ENCODE measurements around the gene AMELX. TPM values are rescaled to one million over a fixed set of nuclear protein-coding genes. Genes with fewer than 3 reads are reported as not detected.

Gene AMELX
- total and polyA plus RNA-seq, 2 donors from 2014 or later, result not detected

- no peak for FAIRE-seq
Measured at GRCh38 chrX:11264925-11265324, 28.3 kb upstream of the AMELX start.

GRCh38 chrX:11265352-11265751 is 27.9 kb upstream of the AMELX start:
- Histone ChIP-seq H3K9me3 (ENCODE audit: control insufficient read depth in 2 of 3, insufficient read depth in 1 of 3, low read length in 3 of 3) (no peaks in the 10 kb centered on the region), H3K27ac (ENCODE audit: low read depth in 2 of 2, low read length in 2 of 2) (no peak overlapping the region), H3K27me3 (ENCODE audit: control insufficient read depth, insufficient read depth, low read length) (no peaks in the 10 kb centered on the region), H3K36me3 (ENCODE audit: control insufficient read depth in 2 of 3, insufficient read depth in 3 of 3, low read length in 3 of 3) (no peaks in the 10 kb centered on the region), H3K4me3 (ENCODE audit: low read length in 3 of 3) (no peak overlapping the region), H3K9ac (ENCODE audit: low read length in 3 of 3) (no peak overlapping the region), H3K4me1 (ENCODE audit: control insufficient read depth in 2 of 3, insufficient read depth in 2 of 3, low read depth in 1 of 3, low read length in 3 of 3) (no peaks in the 10 kb centered on the region)
- DNase-seq (no peak), FAIRE-seq (peak; percentile 73)
- no peak for TF ChIP-seq CTCF (IDR thresholded peaks at IDR 0.05; ENCODE audit: borderline replicate concordance, extremely low read depth, insufficient read depth)
- intact Hi-C loops (cut with DNase I), result no loop called here

More at GRCh38 chrX:11264925-11265324, 28.3 kb upstream of the AMELX start:
- no peak overlapping the region for H3K27ac ChIP-seq (ENCODE audit: low read depth in 2 of 2, low read length in 2 of 2)
- no peak overlapping the region for H3K9ac ChIP-seq (ENCODE audit: low read length in 3 of 3)
- H3K9me3 ChIP-seq (ENCODE audit: control insufficient read depth in 2 of 3, insufficient read depth in 1 of 3, low read length in 3 of 3), result no peaks in the 10 kb centered on the region
- intact Hi-C loops (cut with DNase I), result no loop called here
- no peak for DNase-seq
- no peaks in the 10 kb centered on the region for H3K4me1 ChIP-seq (ENCODE audit: control insufficient read depth in 2 of 3, insufficient read depth in 2 of 3, low read depth in 1 of 3, low read length in 3 of 3)
- TF ChIP-seq CTCF (IDR thresholded peaks at IDR 0.05; ENCODE audit: borderline replicate concordance, extremely low read depth, insufficient read depth), result no peak
- no peaks in the 10 kb centered on the region for H3K36me3 ChIP-seq (ENCODE audit: control insufficient read depth in 2 of 3, insufficient read depth in 3 of 3, low read length in 3 of 3)
- H3K27me3 ChIP-seq (ENCODE audit: control insufficient read depth, insufficient read depth, low read length), result no peaks in the 10 kb centered on the region
- no peak overlapping the region for H3K4me3 ChIP-seq (ENCODE audit: low read length in 3 of 3)

GRCh38 chrX:11266573-11267003 is 26.6 kb upstream of the AMELX start:
- FAIRE-seq (no peak), DNase-seq (peak in 1 of 5 donors; percentile 5)
- no peak overlapping the region for H3K9ac ChIP-seq (ENCODE audit: low read length in 3 of 3)
- H3K4me3 ChIP-seq (ENCODE audit: low read length in 3 of 3), result no peak overlapping the region
- no peaks in the 10 kb centered on the region for H3K36me3 ChIP-seq (ENCODE audit: control insufficient read depth in 2 of 3, insufficient read depth in 3 of 3, low read length in 3 of 3)
- H3K4me1 ChIP-seq (ENCODE audit: control insufficient read depth in 2 of 3, insufficient read depth in 2 of 3, low read depth in 1 of 3, low read length in 3 of 3), result no peaks in the 10 kb centered on the region
- no peak for TF ChIP-seq CTCF (IDR thresholded peaks at IDR 0.05; ENCODE audit: borderline replicate concordance, extremely low read depth, insufficient read depth)
- intact Hi-C loops (cut with DNase I), result no loop called here
- no peak overlapping the region for H3K27ac ChIP-seq (ENCODE audit: low read depth in 2 of 2, low read length in 2 of 2)
- no peaks in the 10 kb centered on the region for H3K27me3 ChIP-seq (ENCODE audit: control insufficient read depth, insufficient read depth, low read length)
- H3K9me3 ChIP-seq (ENCODE audit: control insufficient read depth in 2 of 3, insufficient read depth in 1 of 3, low read length in 3 of 3), result no peaks in the 10 kb centered on the region

GRCh38 chrX:11267425-11267824 is 25.8 kb upstream of the AMELX start:
- no peak for FAIRE-seq

More at GRCh38 chrX:11267425-11267824, 25.8 kb upstream of the AMELX start:
- DNase-seq, result no peak
- Histone ChIP-seq H3K9ac (ENCODE audit: low read length in 3 of 3) (no peak overlapping the region), H3K4me3 (ENCODE audit: low read length in 3 of 3) (no peak overlapping the region), H3K9me3 (ENCODE audit: control insufficient read depth in 2 of 3, insufficient read depth in 1 of 3, low read length in 3 of 3) (no peaks in the 10 kb centered on the region), H3K27me3 (ENCODE audit: control insufficient read depth, insufficient read depth, low read length) (peaks cover 2% of the 10 kb centered on the region), H3K27ac (ENCODE audit: low read depth in 2 of 2, low read length in 2 of 2) (no peak overlapping the region), H3K36me3 (ENCODE audit: control insufficient read depth in 2 of 3, insufficient read depth in 3 of 3, low read length in 3 of 3) (no peaks in the 10 kb centered on the region), H3K4me1 (ENCODE audit: control insufficient read depth in 2 of 3, insufficient read depth in 2 of 3, low read depth in 1 of 3, low read length in 3 of 3) (no peaks in the 10 kb centered on the region)
- no peak for TF ChIP-seq CTCF (IDR thresholded peaks at IDR 0.05; ENCODE audit: borderline replicate concordance, extremely low read depth, insufficient read depth)
- intact Hi-C loops (cut with DNase I), result no loop called here

All from kidney (tissue), 14 donors.